ENCODE results near the gene GRM2. TPM values are rescaled to one million over a fixed set of nuclear protein-coding genes. Genes with fewer than 3 reads are reported as not detected.

The GRM2 gene
- total RNA-seq, 1 experiment from 2014 or later, result 3.7 TPM

- TF ChIP-seq E2F5 (CRISPR knock-in tag; IDR thresholded peaks at IDR 0.05) (peak; percentile 84; the same call in 1 of the 2 replicates), PREB (CRISPR knock-in tag; IDR thresholded peaks at IDR 0.05; ENCODE audit: borderline replicate concordance) (no peak), MLX (CRISPR knock-in tag; IDR thresholded peaks at IDR 0.05) (peak; percentile 77; the same call in 1 of the 2 replicates), ATF6 (CRISPR knock-in tag; IDR thresholded peaks at IDR 0.05) (no peak), ZBTB21 (CRISPR knock-in tag; IDR thresholded peaks at IDR 0.05; ENCODE audit: borderline replicate concordance) (peak; percentile 90), EMX1 (CRISPR knock-in tag; IDR thresholded peaks at IDR 0.05) (0 out of 2 replicates have a peak, but pooled peaks have one; percentile 37), E2F1 (CRISPR knock-in tag; IDR thresholded peaks at IDR 0.05) (peak; percentile 85; the same call in 1 of the 2 replicates), ZNF317 (CRISPR knock-in tag; IDR thresholded peaks at IDR 0.05; ENCODE audit: borderline replicate concordance, low read depth) (peak; percentile 59; the same call in 1 of the 2 replicates), ATF2 (CRISPR knock-in tag; IDR thresholded peaks at IDR 0.05; ENCODE audit: borderline replicate concordance, low read depth) (peak; percentile 81; the same call in 1 of the 2 replicates), ZBTB43 (CRISPR knock-in tag; IDR thresholded peaks at IDR 0.05) (peak; percentile 93; the same call in 1 of the 2 replicates), CTCF (IDR thresholded peaks at IDR 0.05) (no peak), CREM (CRISPR knock-in tag; IDR thresholded peaks at IDR 0.05) (peak; percentile 77; the same call in 1 of the 2 replicates), HMGA2 (CRISPR knock-in tag; IDR thresholded peaks at IDR 0.05) (no peak), IRF1 (CRISPR knock-in tag; IDR thresholded peaks at IDR 0.05) (peak; percentile 88; the same call in 1 of the 2 replicates), ZNF219 (CRISPR knock-in tag; IDR thresholded peaks at IDR 0.05; ENCODE audit: borderline replicate concordance) (peak; percentile 90; the same call in 1 of the 2 replicates), ZNF121 (CRISPR knock-in tag; IDR thresholded peaks at IDR 0.05) (no peak), ZNF281 (CRISPR knock-in tag; IDR thresholded peaks at IDR 0.05) (peak; percentile 96), ESRRA (CRISPR knock-in tag; IDR thresholded peaks at IDR 0.05; ENCODE audit: borderline replicate concordance) (peak; percentile 95; the same call in 1 of the 2 replicates), NFYB (CRISPR knock-in tag; conservative IDR thresholded peaks at IDR 0.05; ENCODE audit: low read depth) (peak; percentile 44; the same call in 1 of the 2 replicates), GABPB1 (CRISPR knock-in tag; IDR thresholded peaks at IDR 0.05) (no peak; the same call in 1 of the 2 replicates), FOXK1 (CRISPR knock-in tag; IDR thresholded peaks at IDR 0.05) (peak; percentile 92), TEAD1 (CRISPR knock-in tag; IDR thresholded peaks at IDR 0.05) (peak; percentile 97)
These were observed at the start of gene GRM2 (continued) for GRCh38 chr3:51706788-51707731.
